HUDEP-2 (cell line): ENCODE results near the gene L3MBTL4.
"Not testable (repeated sequence)": the region's sequence is repeated elsewhere in the genome, so short reads cannot be mapped to it uniquely, and the experiment has no call there.

Experiments
- DNase-seq, 76 experiments: peaks; one replicate each; lab custom pipeline; 2025; ENCODE audit not compliant: unreplicated experiment in 76 of 76; lab: John Stamatoyannopoulos, UW

Gene L3MBTL4

GRCh38 chr18:6204476-6204875, 210.2 kb downstream of the L3MBTL4 start:
- DNase-seq, result no peak

- no peak for DNase-seq
Observed at GRCh38 chr18:6203791-6204190, 210.9 kb downstream of the L3MBTL4 start.

- DNase-seq, result no peak
Observed at GRCh38 chr18:6202861-6203260, 211.8 kb downstream of the L3MBTL4 start.

GRCh38 chr18:6200204-6200774, 214.4 kb downstream of the L3MBTL4 start:
- DNase-seq, result no peak

GRCh38 chr18:6199777-6200176, 214.9 kb downstream of the L3MBTL4 start:
- no peak for DNase-seq

GRCh38 chr18:6198585-6198984, 216.1 kb downstream of the L3MBTL4 start:
- DNase-seq, result no peak

- no peak for DNase-seq
Observed at GRCh38 chr18:6194640-6195039, 220.1 kb downstream of the L3MBTL4 start.

GRCh38 chr18:6185782-6186181, 228.9 kb downstream of the L3MBTL4 start:
- not testable (repeated sequence) for DNase-seq

- no peak for DNase-seq
Observed at GRCh38 chr18:6174983-6175745, 239.5 kb downstream of the L3MBTL4 start.

GRCh38 chr18:6170604-6171003, 244.1 kb downstream of the L3MBTL4 start:
- no peak for DNase-seq

- DNase-seq, result no peak
Observed at GRCh38 chr18:6161549-6161948, 253.2 kb downstream of the L3MBTL4 start.

GRCh38 chr18:6159426-6159825, 255.3 kb downstream of the L3MBTL4 start:
- DNase-seq, result no peak

- no peak for DNase-seq
Observed at GRCh38 chr18:6158958-6159357, 255.8 kb downstream of the L3MBTL4 start.

GRCh38 chr18:6156446-6156845, 258.3 kb downstream of the L3MBTL4 start:
- no peak for DNase-seq

GRCh38 chr18:6155707-6156106, 259.0 kb downstream of the L3MBTL4 start:
- no peak for DNase-seq

- DNase-seq, result no peak
Observed at GRCh38 chr18:6150430-6150829, 264.3 kb downstream of the L3MBTL4 start.

GRCh38 chr18:6146307-6146661, 268.4 kb downstream of the L3MBTL4 start:
- no peak for DNase-seq

- DNase-seq, result no peak
Observed at GRCh38 chr18:6145645-6146306, 268.9 kb downstream of the L3MBTL4 start.

GRCh38 chr18:6139007-6139406, 275.7 kb downstream of the L3MBTL4 start:
- no peak for DNase-seq

GRCh38 chr18:6135901-6136300, 278.8 kb downstream of the L3MBTL4 start:
- not testable (repeated sequence) for DNase-seq

GRCh38 chr18:6135029-6135428, 279.7 kb downstream of the L3MBTL4 start:
- not testable (repeated sequence) for DNase-seq

- no peak for DNase-seq
Observed at GRCh38 chr18:6132751-6133368, 281.9 kb downstream of the L3MBTL4 start.
